Brain microvascular endothelial cell (primary cell): ENCODE data around the gene EID3.
"Not testable (repeated sequence)": the region's sequence is repeated elsewhere in the genome, so short reads cannot be mapped to it uniquely, and the experiment has no call there.

Experiments
- DNase-seq: peaks from one replicate; pipeline ENCODE4 v3.0.0-alpha.2; 2020
- H3K27ac ChIP-seq: fragments of 250-450 bp; sonication (Bioruptor Pico); 2 replicates; pipeline ENCODE4 v1.5.1; 2020; ENCODE audit warnings: mild to moderate bottlenecking, moderate library complexity
- H3K27me3 ChIP-seq: fragments of 250-450 bp; sonication (Bioruptor Pico); replicated peaks from 2 replicates; pipeline ENCODE4 v1.5.1; 2020; ENCODE audit warnings: mild to moderate bottlenecking
- H3K36me3 ChIP-seq: fragments of 250-450 bp; sonication (Bioruptor Pico); replicated peaks from 2 replicates; pipeline ENCODE4 v1.5.1; 2020; ENCODE audit warnings: mild to moderate bottlenecking
- H3K4me3 ChIP-seq: 2 replicates; pipeline ENCODE4 v1.5.1; 2011; ENCODE audit warnings: low read depth, mild to moderate bottlenecking, control low read depth, low read length, moderate library complexity
- in situ Hi-C: cut with HindIII; loops from 2 replicates; pipeline ENCODE4 v1.10.0; 2017; ENCODE audit warnings: low sequenced_read_pairs, low pct_ligation_motif_present
- TF ChIP-seq, protein P1 (sequence below): IDR thresholded peaks from 2 replicates; pipeline ENCODE4 v1.5.1; 2011; ENCODE audit warnings: low read depth, mild to moderate bottlenecking, moderate library complexity, low read length, control low read depth, inconsistent platforms; ENCODE audit errors: missing control alignments

EID3 gene

DNA sequence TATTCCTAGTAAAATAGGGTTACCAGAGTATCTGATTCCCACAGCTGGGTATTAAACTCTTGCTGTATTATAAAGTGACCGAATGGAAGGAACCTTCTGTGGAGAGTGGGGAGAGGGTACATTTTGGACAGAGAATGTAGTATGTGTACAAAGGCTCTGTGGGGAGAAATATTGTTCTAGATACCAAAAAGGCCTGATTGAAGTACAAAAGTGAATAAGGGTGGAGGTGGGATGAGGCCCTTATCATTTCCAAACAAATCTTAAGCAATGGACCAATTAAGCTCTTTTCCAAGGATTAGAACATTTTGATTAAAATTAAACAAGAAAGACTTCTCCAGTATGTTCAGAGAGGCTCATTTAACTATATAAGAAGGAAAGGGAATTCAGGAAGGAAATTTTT, 20.4 kb downstream of the EID3 start:
- Histone ChIP-seq H3K27me3 (no peaks in the 10 kb centered on the region), H3K27ac (no peak overlapping the region), H3K36me3 (peaks cover 74% of the 10 kb centered on the region), H3K4me3 (no peak overlapping the region)
- in situ Hi-C loops, result no loop called here
- TF ChIP-seq, protein P1, sequence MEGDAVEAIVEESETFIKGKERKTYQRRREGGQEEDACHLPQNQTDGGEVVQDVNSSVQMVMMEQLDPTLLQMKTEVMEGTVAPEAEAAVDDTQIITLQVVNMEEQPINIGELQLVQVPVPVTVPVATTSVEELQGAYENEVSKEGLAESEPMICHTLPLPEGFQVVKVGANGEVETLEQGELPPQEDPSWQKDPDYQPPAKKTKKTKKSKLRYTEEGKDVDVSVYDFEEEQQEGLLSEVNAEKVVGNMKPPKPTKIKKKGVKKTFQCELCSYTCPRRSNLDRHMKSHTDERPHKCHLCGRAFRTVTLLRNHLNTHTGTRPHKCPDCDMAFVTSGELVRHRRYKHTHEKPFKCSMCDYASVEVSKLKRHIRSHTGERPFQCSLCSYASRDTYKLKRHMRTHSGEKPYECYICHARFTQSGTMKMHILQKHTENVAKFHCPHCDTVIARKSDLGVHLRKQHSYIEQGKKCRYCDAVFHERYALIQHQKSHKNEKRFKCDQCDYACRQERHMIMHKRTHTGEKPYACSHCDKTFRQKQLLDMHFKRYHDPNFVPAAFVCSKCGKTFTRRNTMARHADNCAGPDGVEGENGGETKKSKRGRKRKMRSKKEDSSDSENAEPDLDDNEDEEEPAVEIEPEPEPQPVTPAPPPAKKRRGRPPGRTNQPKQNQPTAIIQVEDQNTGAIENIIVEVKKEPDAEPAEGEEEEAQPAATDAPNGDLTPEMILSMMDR, result no peak
- DNase-seq, result no peak

DNA sequence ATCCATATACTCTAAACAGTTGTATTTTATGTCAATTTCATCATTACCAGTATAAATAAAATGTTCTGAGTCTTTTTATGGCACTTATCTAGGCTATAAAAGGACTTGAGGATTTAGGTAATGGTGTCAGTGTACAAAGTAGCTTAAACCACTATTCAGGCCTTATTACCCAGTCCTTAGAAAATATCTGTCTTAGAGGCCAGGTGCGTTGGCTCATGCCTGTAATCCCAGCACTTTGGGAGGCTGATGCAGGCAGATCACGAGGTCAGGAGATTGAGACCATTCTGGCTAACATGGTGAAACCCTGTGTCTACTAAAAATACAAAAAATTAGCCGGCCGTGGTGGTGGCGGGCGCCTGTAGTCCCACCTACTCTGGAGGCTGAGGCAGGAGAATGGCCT, 24.7 kb downstream of the EID3 start:
- H3K27me3 ChIP-seq, DNase-seq, H3K4me3 ChIP-seq, H3K27ac ChIP-seq, in situ Hi-C loops: not testable (repeated sequence)
- peaks cover 60% of the 10 kb centered on the region for H3K36me3 ChIP-seq

DNA sequence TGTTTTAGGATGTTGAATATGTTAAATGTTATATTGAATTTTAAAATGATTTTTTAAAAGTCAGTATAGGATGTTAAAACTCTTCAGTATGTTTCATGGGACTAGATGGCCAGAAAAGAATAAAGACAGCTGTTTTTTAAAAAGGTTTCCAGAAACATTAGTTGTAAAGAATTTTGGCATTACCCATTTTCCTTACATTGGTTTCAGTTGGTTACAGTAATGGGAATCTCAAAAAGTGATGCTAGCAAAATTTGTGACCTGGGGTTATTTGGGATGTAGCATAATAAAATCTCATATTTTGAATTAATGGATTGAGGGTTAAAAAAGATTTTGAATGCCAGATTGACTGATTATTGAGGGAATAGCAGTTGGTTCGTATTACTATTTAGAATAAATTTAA, 25.3 kb downstream of the EID3 start:
- Histone ChIP-seq H3K36me3 (peaks cover 63% of the 10 kb centered on the region), H3K4me3 (no peak overlapping the region), H3K27me3 (no peaks in the 10 kb centered on the region), H3K27ac (no peak overlapping the region)
- in situ Hi-C loops, result no loop called here
- TF ChIP-seq, protein P1, result no peak
- DNase-seq, result no peak

DNA sequence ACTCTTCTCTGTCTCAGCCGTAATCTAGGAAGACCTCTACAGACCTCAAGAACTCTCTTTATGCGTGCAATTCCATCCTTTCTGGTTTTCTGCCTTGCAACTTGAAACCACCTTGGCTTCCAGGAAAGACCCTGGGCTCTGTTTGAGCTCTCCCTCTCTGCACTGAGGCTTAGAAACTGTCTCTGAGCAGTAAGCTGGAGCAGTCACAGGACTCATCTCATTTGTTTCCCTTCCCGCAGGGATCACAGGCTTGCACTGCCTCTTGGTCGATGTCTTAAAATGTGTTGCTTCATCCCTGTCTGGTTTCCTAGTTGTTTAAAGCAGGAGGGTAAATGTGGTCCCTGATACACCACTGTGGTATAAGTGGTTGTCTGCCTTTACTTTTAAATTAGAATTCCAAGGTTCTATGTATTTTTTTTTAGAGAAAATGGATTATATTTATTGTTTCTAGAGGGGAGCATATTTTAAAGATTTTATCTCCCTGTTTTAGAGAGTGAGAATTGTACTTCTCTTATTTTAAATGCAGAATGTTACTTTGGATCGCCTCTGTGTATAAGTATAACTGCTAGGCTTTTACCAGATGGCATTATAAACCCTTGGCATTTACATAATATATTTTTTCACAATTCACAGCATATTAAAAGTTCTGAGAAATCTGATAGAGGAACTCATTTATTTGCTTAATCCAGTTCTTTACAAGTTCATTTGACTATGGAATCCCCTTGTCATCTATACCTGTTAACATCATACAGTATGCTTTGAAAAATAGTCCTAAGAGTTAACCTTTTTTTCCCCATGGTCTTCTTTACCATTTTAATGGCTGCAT, 26.4 kb downstream of the EID3 start:
- DNase-seq, result no peak
- peaks cover 66% of the 10 kb centered on the region for H3K36me3 ChIP-seq
- H3K27ac ChIP-seq, result no peak overlapping the region
- in situ Hi-C loops, result no loop called here
- TF ChIP-seq, protein P1, result no peak
- H3K27me3 ChIP-seq, result no peaks in the 10 kb centered on the region
- H3K4me3 ChIP-seq, result no peak overlapping the region

DNA sequence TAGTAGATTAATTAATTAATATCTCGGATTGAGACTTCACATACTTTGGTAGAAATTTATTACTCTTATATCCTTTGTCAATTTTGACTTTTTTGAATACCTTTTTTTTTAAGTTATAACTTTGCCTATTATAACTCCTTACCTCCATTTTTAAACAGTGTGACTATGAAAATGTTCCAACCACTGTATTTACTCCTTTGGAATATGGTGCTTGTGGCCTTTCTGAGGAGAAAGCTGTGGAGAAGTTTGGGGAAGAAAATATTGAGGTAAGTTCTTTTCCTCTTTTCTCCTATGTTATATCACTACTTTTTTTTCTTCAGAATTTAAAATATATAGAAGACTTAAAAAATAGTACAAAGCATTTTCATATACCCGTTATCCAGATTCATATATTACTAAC, 27.8 kb downstream of the EID3 start:
- Histone ChIP-seq H3K36me3 (peaks cover 62% of the 10 kb centered on the region), H3K4me3 (no peak overlapping the region), H3K27me3 (no peaks in the 10 kb centered on the region), H3K27ac (no peak overlapping the region)
- in situ Hi-C loops, result no loop called here
- DNase-seq, result no peak
- TF ChIP-seq, protein P1, result no peak

DNA sequence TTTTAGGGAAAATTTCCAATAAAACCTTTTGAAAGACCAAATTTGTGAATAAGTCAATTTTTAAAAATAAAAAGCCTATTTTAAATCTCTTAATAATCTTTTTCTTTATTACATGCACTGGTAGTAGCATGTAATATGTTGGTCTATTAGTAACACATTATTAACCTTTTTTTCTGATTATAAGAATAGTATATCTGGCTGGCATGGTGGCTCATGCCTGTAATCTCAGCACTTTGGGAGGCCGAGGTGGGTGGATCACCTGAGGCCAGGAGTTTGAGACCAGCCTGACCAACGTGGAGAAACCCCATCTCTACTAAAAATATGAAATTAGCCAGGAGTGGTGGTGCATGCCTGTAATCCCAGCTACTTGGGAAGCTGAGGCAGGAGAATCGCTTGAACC, 28.7 kb downstream of the EID3 start:
- H3K4me3 ChIP-seq, DNase-seq, in situ Hi-C loops, H3K27ac ChIP-seq, H3K27me3 ChIP-seq: not testable (repeated sequence)
- H3K36me3 ChIP-seq, result peaks cover 61% of the 10 kb centered on the region

DNA sequence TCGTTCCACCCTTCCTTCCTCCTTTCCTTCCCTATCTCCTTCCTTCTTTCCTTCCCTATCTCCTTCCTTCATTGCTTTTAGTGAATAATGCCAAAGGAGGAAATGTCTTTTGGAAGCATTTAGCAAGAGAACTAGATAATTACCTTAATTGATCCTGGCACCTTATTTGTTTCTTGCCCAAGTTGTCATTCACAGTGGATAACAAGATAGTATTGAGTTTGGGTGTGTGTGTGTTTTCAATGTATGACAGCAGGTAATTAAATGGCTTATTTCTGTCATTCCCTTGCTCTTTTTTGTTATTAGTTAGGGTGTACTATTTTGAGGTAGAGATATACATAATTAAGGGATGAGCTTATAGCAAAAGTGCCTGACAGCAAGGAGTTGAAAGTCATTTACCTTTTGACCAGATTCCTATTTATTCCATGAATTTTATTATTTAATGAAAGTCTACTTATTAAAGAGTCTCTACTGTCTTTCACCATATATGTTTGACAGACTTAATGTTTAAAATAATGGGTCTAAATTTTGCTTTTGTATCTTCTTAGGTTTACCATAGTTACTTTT, 30.2 kb downstream of the EID3 start:
- H3K27me3 ChIP-seq, result no peaks in the 10 kb centered on the region
- H3K27ac ChIP-seq, result no peak overlapping the region
- H3K36me3 ChIP-seq, result peaks cover 64% of the 10 kb centered on the region
- TF ChIP-seq, protein P1, result no peak
- no peak for DNase-seq
- no peak overlapping the region for H3K4me3 ChIP-seq
- in situ Hi-C loops, result no loop called here
